ENCODE results near the gene INAVA.
"Not testable (repeated sequence)": the region's sequence is repeated elsewhere in the genome, so short reads cannot be mapped to it uniquely, and the experiment has no call there.

INAVA gene

DNA sequence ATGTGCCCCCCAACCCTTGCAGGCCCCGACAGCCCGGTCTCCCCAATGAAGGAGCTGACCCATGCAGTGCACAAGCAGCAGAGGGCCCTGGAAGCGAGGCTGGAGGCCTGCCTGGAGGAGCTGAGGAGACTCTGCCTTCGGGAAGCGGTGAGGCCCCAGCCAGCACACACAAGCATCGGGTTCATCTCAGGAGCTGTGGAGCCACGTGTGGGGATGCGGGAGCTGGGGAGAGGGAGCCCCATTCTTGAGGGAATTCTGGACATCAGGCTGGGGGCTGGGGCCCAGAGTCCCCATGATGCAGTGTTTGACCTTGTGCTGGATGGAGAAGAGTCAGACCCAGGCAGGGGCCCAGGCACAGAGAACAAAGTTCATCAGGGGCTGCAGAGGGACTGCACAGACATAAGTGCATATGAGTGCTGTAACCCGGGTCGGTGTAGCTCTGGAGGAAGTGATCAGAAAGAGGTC, 4.8 kb downstream of the INAVA start:
- no peak for DNase-seq

DNA sequence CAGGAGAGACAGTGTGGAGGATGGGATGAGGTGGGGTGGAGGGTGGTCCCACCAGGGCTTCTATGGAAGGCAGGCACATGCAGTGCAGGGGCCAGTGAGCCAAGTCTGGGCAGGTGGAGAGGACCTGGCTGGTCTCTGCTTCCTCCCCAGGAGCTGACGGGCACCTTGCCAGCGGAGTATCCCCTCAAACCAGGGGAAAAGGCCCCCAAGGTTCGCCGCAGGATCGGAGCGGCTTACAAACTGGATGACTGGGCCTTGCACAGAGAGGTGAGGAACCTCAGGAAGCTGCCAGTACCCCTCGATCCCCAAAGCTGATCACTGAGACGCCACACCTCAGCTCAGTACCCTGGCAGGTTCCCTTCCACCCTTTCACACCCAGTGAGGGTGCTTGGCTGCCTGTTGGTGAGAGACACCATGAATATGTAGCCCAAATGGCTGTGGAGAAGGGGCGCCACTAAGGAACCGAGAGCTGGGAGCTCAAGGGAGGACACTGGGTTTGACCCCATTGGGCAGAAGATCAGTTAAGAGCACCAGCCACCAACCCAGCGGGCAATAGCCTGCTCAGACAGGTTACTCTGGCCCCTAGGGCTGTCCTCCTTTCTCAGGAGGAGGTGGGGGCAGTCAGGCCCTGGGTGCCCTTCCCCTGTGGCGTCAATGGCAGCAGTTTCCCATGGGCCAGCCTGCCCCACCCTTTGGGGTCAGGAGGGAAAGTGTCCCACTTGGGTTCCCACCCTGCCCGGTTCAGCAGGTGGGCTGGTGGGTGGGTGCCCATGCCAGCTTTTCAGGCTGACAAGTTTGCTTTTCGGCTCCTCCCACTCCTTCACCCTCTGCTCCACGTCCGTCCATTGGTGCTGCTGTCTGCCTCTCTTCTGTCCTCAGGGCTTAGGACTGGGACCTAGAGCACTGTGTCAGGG, 5.5 kb downstream of the INAVA start:
- no peak for DNase-seq

DNA sequence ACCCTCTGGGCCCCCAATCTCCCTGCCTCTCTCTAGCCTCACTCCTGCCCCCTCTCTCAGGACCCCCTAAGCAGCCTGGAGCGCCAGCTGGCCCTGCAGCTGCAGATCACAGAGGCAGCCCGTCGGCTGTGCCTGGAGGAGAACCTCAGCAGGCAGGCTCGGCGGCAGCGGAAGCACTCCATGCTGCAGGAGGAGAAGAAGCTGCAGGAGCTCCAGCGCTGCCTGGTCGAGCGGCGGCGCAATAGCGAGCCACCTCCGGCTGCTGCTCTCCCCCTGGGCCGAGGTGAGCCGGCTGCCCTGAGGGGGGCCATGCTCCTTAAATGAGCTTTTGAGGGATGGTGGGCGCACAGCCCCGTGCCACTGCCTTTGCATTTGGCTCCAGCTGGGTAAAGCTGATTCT, 6.2 kb downstream of the INAVA start:
- DNase-seq, result no peak

DNA sequence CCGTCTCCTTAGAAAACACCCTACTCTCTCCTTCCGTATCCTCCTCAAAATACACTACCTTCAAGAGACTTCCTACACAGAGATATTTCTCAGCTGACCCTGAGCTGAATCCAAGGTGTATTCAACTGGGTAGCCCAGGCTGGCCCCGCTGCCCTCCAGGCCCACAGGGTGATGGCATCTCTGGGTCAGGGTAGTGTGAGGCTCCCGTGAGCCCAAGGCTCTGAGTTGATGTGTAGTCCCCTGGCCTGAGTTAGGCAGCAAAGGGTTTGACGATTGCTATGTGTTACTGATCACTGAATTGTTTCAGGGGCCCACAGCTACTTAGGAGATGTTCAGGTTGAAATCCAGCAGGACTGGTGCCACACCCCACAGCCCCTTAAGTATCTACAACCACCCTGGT, 6.7 kb downstream of the INAVA start:
- no peak for DNase-seq

DNA sequence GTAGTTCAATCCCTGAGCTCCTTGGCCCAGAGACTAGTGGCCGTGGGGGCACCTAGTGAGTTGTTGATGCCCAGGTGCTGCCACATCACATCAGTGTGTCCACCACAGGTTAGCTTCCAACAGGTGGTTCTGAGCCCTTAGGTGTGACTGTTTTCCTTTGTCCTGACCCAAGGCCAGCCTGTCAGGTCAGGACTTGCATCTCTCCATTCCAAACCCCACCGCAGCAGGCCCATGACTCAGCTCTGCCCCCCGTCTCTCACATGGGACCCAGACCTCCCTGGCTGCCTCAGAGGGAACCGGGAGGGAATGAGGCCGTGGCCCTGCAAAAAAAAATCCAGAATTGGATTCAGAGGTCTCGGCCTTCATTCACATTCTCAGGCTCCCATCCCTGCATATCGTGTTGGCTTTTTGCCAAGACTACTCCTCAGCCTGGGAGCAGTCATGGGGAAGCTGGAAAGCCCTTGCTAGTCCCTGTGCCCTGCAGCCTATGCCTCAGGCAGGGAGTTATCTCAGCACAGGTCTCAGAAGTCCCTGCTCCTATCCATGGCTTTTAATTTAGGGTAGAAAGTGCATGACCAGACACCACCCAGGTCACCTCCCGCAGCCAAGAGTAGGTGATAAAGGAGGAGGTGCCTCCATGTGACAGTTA, 7.2 kb downstream of the INAVA start:
- DNase-seq, result no peak

DNA sequence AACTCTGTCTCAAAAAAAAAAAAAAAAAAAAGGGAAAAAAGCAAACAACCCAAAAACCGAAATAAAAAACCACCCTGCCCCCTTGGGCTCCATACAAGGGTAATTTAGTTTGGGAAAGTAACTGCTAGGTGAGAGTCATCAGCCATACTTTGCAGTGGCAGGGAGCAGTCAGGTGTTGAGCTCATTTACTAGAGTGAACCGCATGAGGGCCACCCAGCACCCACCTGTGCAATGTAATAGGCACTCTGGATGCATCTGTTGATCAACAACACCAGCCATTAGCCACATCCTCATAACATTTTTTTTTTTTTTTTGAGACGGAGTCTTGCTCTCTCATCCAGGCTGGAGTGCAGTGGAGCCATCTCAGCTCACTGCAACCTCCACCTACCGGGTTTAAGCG, 9.1 kb downstream of the INAVA start:
- no peak for DNase-seq

DNA sequence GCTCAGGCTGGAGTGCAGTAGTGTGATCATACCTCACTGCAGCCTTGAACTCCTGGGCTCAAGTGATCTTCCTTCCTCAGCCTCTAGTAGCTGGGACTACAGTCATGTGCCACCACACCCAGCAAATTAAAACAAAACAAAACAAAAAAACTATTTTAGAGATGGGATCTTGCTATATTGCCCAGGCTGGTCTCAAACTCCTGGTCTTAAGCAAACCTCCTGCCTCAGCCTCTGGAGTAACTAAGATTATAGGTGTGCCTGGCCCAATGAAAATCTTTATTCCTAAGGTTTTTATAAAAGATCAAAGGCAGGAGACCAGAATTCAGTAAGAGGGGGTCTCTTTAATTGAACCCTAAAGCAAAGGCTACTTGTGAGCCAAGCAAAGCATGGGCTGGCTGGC, 10.1 kb downstream of the INAVA start:
- no peak for DNase-seq

DNA sequence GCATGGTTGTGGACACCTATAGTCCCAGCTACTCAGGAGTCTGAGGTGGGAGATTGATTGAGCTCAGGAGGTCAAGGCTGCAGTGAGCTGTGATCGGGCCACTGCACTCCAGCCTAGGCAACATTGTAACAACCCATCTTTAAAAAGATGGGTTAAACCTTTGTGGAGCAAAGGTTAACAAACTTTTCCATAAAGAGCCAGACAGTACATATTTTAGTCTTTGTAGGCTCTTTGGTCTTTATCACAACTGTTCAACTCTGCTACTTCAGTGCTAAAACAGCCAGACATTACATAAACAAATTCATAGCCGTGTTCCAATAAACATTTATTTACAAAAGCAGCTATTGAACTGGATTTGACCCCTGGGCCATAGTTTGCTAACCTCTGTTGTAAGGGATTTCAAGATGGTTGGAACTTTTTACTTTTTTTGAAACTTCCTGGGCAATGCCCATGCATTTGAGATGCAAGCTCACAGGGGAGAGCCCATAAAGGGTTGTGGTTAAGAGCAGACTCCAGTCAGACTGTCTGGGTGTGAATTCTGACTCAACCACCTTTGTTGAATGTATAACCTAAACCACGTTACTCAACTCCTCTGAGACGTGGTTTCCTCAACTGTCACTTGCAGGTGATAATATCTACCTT, 10.8 kb downstream of the INAVA start:
- DNase-seq, result peak in 1 of 2 donors; percentile 25

DNA sequence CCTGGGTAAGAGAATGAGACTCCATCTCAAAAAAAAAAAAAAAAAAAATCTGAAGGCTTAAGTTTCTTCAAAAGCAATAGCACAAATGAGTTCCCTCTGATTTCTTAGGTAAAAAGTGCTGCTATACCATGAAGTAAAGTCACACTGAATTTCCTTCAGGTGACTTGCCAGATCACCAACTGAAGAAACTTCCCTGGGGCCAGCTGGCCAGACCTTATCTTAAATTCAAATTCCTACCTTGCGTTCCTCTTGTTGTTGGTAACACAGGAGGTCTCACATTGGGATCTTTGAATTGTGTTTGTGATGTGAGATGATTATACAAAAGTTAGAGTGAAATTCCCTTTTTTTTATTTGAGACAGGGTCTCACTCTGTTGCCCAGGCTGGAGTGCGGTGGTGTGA, 11.8 kb downstream of the INAVA start:
- no peak for DNase-seq

DNA sequence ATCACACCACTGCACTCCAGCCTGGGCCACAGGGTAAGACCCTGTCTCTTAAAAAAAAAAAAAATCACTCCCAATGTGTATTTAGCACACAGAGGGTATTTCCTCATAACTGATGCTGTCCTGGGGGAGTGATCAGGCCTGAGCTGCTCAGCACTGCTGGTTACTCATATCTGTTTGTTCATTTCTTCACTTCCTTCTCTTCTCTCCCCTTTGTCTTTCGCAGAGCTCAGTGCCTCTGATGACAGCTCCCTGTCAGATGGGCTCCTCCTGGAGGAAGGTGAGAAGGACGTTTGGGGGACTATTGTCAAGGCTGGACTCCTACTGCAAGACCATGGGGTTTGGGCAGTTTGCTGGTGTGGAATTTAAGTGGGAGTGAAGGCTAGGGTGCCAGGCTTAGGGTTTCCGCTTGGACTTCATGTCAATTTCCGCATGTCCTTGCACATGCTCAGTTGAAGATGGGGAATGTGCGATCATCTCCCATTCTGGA, 13.0 kb downstream of the INAVA start:
- DNase-seq, result no peak

DNA sequence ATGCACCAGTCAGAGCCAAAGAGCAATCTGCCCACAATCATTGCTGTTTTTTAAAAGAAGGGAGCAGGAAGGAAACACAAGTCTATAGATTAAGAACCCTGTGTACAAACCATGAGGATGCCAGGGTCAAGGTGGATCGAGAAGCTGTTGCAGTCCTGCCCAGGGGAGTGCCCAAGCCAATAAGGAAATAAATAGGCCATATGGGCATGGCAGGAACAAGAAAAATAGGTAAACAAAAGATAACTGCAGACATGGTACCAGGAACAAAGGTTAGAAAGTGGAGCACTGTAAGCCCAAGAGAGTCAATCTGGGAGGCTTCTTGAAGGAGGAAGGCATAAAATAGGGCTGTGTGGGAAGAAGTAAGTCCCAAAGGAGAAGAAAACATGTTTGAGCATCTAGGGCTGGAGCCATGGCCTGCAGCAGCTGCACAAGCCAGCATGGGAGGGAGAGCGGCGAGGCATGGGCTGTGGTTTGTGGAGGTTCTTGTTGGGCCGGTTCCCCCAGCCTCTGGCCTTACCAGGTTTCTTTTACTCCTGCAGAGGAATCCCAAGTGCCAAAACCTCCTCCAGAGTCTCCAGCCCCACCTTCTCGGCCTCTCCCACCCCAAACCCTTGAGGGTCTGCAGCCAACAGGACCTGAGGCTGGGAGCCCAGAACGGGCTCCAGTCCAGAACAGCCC, 13.6 kb downstream of the INAVA start:
- DNase-seq, result no peak

DNA sequence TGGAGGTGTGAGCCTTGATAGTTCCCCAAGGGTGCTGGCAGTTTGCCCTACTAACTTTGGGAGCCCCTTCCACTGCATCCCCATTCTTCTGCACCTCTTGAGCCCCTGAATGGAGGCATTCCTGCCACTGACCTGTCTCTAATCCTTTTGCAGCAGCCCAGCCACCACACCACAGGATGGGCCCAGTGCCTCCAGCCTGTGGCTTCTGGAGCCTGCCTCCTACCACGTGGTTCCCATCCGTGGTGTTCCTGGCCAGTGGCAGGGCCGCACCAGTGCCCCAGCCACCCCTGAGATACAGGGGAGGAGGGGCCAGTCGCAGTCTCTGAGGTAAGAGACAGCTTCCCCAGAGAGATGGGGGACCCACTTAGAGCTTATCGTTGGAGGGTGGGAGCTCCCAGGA, 14.4 kb downstream of the INAVA start:
- DNase-seq, result no peak

DNA sequence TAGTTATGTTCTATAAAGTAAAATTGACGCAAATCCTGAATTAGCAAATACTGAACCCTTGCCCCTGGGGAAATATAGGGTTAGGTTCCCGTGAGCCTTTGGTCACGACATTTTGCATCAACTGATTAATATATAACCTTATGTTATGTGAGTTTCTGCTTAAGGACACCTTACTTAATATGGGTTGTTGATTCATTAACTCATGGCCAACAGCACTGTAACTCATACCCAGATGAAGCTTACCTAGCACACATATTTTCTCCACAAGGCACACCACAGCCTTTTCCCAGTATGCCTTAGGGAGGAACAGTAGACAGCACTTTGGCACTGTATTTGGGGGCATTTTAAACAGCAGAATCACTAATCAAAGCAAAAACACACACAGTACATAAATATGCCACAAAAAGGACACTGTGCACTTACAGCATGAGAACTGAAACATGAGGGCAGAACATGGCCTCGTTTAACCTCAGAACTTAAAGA, 15.1 kb downstream of the INAVA start:
- no peak for DNase-seq

DNA sequence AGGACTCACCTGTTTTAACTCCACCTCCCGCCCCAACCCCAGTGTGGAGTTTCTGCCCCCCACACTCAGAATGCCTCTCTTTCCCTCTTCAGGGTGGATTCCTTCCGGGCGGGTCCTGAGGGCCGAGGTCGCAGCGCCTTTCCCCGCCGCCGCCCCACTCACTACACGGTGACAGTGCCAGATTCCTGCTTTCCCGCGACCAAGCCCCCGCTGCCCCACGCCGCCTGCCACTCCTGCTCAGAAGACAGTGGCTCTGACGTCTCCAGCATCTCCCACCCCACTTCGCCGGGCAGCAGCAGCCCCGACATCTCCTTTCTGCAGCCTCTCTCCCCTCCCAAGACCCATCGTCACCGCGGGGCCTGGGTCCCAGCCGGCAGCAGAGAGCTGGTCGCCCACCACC, 16.7 kb downstream of the INAVA start:
- DNase-seq, result no peak

DNA sequence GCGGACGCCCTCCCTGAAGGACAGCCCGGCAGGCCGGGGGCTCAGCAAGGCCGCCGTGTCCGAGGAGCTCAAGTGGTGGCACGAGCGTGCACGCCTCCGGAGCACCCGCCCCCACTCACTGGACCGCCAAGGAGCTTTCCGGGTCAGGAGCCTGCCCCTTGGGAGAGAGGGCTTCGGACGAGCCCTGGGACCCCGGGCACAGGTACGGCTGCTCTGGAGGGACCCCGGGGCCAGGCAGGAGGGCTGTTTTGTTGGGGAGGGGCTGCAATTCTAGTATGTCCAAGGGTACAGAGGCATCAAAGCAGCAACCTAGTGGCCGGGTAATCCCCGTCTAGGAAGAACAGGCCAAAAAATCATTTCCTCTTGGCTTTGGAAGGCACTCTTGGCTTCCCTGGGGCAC, 17.2 kb downstream of the INAVA start:
- not testable (repeated sequence) for DNase-seq

DNA sequence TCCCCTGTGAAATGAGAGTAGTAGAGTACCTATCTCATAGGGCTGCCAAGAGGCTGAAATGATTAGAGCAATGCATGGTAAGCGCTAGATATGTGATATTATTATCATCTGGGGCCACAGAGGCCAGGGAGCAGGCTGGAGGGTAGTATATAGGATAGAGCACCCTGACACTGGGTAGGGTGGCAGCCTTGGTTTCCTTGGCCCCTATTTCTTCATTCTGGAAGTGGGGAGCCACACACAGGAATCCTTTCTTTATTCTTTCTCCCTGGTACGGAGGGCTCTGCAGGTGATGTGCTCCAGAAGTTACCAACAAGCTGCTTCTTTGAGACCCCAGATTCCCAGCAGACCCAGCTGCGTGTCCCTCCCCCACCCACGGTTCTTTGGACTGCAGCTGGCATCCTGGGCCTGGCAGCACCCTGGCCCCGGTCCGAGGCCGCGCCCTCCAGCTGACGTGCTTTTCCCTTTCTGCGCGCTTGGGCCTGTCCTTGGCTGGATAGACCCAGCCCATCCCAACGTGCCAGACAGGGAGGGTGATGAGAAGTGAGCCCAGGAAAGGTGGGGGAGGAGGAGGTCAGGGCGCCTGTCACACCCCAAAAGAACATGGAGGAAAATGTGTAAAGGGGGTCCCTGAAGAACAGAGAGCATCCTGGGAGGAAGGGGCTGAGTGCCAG, 18.2 kb downstream of the INAVA start:
- DNase-seq, result no peak

DNA sequence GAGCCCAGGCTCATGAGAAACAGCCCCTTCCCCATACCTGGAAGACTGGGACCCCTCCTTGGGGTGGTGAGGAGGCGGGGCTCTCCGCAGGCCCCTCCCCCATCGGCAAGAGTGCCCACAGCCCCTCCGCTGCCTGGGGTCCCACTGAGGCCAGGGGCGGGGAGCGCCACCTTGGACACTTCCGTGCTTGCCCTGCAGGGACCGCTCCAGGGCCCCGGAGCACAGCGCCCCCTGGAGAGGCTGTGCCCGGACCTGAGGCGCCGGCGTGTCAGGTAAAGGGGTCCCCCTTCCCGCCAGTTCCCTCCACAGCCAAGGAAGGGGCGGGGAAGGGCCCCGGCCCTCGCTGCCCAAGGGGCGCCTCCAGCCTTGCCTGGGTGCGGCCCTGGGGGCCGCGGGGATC, 21.5 kb downstream of the INAVA start:
- no peak for DNase-seq

DNA sequence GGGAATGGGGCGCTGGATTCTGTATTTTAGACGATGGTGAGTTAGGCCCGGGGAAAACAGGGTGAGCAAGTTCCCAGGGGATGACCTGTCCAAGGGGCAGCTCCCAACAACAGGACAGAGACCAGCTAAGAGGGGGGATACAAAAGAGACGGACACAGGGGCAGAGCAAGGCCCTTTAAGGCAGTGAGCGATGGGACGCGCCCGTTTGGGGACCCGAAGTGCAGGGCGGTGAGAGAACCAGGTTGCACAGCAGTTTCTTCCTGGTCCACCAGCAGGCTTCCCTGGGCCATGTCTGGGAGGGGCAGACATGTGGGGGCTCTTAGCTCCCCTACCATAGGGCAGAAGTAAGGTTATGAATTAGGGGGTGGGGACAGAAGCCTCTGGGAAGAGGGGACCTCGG, 22.0 kb downstream of the INAVA start:
- no peak for DNase-seq

DNA sequence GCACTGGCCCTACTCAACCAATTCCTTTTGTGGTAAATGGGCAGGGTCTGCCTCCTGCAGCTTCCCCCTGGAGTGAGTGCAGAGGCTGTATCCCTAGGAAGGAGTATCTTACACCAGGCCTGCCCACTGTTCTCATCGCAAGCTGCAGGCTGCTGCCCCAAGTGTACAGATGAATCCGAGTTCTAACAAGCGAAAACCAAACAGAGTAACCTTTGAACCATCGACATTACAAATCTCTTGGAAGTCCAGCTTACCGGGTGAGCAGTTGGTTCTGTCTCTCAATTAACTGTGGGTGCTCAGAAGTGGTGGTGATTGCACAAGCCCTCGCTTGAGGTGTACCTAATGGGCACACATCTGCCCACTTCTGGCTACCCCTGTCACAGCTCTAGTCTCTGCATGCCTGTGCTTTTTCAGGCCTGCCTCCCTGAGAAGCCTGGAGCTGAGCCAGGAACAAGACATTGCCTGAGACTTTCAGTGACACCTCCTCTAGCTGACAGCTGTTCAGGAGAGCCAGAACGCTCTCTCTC, 22.7 kb downstream of the INAVA start:
- no peak for DNase-seq

DNA sequence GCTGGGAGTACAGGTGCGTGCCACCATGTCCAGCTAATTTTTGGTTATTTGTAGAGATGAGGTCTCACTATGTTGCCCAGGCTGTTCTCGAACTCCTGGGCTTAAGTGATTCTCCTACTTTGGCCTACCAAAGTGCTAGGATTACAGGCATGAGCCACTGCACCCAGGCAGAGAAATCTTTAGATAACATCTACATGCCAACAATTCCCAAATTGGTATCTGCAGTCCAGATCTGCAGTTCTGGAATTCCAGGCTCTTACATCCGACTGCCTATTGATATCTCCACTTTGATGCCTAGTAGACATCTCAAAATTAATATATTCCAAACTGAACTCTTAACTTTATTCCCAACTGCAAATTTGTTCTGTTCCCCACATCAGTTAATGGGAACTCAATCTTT, 23.3 kb downstream of the INAVA start:
- DNase-seq, result no peak

DNA sequence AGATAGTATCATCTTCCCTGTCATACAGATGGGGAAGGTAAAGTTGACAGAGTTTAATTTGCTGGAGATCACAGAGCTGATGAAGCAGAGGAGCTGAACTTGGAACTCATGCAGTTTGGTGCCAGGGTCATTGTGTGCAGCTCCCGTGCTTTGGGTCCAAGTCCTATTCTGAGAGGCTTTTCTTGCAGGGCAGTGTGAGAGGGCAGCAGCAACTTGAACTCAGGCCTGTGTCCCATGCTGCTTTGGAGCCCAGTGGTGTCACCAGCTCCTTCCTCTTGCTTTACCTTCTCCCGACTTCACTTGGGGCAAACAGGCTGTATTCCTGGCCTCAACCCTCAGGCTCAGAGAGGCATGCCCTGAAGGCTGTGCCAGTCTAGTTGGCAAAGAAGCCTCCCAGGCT, 24.7 kb downstream of the INAVA start:
- DNase-seq, result no peak

DNA sequence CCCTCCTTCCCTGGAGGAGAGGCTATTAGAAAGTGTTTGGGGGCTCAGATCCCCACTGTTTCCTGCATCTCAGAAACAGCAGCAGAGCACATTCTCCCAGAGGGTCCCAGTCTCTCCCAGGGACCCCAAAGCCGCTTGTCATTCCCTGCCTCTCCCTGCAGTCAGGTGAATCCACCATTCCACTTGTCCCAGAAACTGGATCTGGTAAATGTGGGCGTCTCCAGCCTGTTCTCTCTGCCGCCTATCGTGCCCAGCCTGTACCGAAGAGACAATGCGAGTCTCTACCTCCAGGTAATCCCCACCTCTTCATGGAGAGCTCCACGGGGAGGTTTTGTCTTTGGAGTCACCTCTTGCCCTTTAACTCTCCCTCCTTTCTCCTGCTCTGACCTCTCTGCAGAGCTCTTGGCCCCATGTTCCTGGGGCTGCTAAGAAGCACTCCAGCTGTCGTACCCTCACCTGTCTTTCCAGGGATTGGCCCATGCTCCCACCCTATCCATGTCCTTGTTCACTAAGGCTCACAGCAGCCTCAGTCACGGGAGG, 26.9 kb downstream of the INAVA start:
- DNase-seq, result no peak

All from stimulated activated CD4-positive, alpha-beta T cell treated with anti-CD3 and anti-CD28 coated beads, Interleukin-2, amount 100 ng/mL, for 48 hours (primary cell).